GM18502 (cell line): ENCODE measurements around the gene RFC2.
A peak's percentile ranks its signal among the peaks of the same experiment; 100 is the strongest.

ENCODE experiments used
- ATAC-seq: cut with Tn5 transposase; IDR thresholded peaks from one replicate; pipeline ENCODE4 v1.9.1; 2021; ENCODE audit warnings: mild to moderate bottlenecking; ENCODE audit not compliant: unreplicated experiment, poor library complexity

The RFC2 gene

GRCh38 chr7:74254129-74254857, at the start of gene RFC2:
Gene RFC2 (minus strand): TSS chr7:74254399. CDS start chr7:74254383, 16 bp downstream.
- ATAC-seq: peak; percentile 91

- ATAC-seq: no peak
Measured at GRCh38 chr7:74302745-74303221, 48.6 kb upstream of the RFC2 start.

GRCh38 chr7:74300926-74301325, 46.7 kb upstream of the RFC2 start:
- ATAC-seq: no peak

GRCh38 chr7:74299401-74299800, 45.2 kb upstream of the RFC2 start:
- no peak for ATAC-seq

- no peak for ATAC-seq
Measured at GRCh38 chr7:74297516-74298233, 43.5 kb upstream of the RFC2 start.

GRCh38 chr7:74294191-74294998, 40.2 kb upstream of the RFC2 start:
- no peak for ATAC-seq

- no peak for ATAC-seq
Measured at GRCh38 chr7:74293577-74293908, 39.3 kb upstream of the RFC2 start.

- ATAC-seq: no peak
Measured at GRCh38 chr7:74292757-74293576, 38.8 kb upstream of the RFC2 start.

GRCh38 chr7:74291535-74291934, 37.3 kb upstream of the RFC2 start:
- no peak for ATAC-seq

- ATAC-seq: no peak
Measured at GRCh38 chr7:74290981-74291441, 36.8 kb upstream of the RFC2 start.

GRCh38 chr7:74290553-74290950, 36.4 kb upstream of the RFC2 start:
- ATAC-seq: no peak

GRCh38 chr7:74289659-74290552, 35.7 kb upstream of the RFC2 start:
- no peak for ATAC-seq

GRCh38 chr7:74289018-74289658, 34.9 kb upstream of the RFC2 start, which contains the start of gene CLIP2:
Gene CLIP2 (plus strand): TSS chr7:74289407. CDS start chr7:74317547, 28,140 bp downstream.
- peak; percentile 39 for ATAC-seq

GRCh38 chr7:74288034-74288881, 34.1 kb upstream of the RFC2 start:
- ATAC-seq: no peak

GRCh38 chr7:74287303-74288033, 33.3 kb upstream of the RFC2 start:
- no peak for ATAC-seq

- no peak for ATAC-seq
Measured at GRCh38 chr7:74286131-74286530, 31.9 kb upstream of the RFC2 start.

GRCh38 chr7:74284781-74285259, 30.6 kb upstream of the RFC2 start:
- ATAC-seq: peak; percentile 44
